ENCODE results near the gene NTN1. TPM values are rescaled to one million over a fixed set of nuclear protein-coding genes. Genes with fewer than 3 reads are reported as not detected.

The NTN1 gene
- total RNA-seq, 1 experiment from 2014 or later: 14.5 TPM

DNA sequence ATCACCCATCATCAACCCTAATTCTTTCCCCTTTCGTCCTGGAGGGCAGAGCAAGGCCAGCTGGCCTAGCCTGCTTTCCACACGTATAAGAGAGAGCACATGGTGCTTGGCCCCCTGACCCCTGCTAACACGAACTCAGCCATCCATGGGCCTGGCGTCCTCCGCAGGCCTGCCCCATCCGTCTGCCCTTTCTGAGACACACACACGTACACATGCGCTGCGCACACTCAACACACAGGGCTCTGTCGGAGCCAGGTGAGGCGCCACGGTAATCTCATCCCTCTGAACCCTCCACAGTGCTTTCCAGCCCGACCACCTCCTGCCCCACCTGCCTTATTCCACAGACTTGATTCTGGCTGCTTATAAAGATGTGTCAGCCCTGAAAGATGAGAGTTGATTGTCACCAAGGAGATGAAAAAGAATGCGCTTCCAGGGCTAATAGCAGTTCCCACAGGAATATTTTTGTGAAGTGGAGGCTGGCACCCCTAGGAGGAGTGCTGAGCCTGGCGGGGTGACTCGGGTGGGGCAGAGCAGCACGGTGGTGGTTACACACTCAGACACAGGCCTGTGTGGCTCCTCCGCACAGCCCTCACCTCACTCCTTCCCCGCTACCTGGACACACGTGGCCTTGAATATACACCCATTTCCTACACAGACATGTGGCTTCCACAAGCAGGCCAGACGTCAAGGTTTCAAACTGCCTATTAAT, 228.1 kb downstream of the NTN1 start:
- Histone ChIP-seq H3K4me1 (ENCODE audit: control insufficient read depth, insufficient read depth, low read length) (no peaks in the 10 kb centered on the region), H3K27ac (ENCODE audit: low read length) (no peak overlapping the region), H3K27me3 (ENCODE audit: control insufficient read depth, insufficient read depth, low read length) (no peaks in the 10 kb centered on the region), H3K4me3 (ENCODE audit: low read depth in 2 of 2, low read length in 2 of 2) (no peak overlapping the region), H3K9me3 (ENCODE audit: control insufficient read depth, insufficient read depth, low read depth, low read length) (no peaks in the 10 kb centered on the region), H3K36me3 (ENCODE audit: control insufficient read depth, insufficient read depth, low read length) (no peaks in the 10 kb centered on the region)
- in situ Hi-C loops (cut with HindIII; ENCODE audit: low pct_unique_long_range_greater_than_20kb, low sequenced_read_pairs): no loop called here
- ChIA-PET POLR2A (no interaction called here), CTCF (interaction anchor here (0.6 kb wide), 1 partner anchor 42 kb away, joined by 3 read pairs; no protein-coding TSS in a partner anchor)
- TF ChIP-seq SIN3A (IDR thresholded peaks at IDR 0.05; ENCODE audit: borderline replicate concordance, insufficient read depth, low read depth, low read length): no peak
- TF ChIP-seq, protein P1, sequence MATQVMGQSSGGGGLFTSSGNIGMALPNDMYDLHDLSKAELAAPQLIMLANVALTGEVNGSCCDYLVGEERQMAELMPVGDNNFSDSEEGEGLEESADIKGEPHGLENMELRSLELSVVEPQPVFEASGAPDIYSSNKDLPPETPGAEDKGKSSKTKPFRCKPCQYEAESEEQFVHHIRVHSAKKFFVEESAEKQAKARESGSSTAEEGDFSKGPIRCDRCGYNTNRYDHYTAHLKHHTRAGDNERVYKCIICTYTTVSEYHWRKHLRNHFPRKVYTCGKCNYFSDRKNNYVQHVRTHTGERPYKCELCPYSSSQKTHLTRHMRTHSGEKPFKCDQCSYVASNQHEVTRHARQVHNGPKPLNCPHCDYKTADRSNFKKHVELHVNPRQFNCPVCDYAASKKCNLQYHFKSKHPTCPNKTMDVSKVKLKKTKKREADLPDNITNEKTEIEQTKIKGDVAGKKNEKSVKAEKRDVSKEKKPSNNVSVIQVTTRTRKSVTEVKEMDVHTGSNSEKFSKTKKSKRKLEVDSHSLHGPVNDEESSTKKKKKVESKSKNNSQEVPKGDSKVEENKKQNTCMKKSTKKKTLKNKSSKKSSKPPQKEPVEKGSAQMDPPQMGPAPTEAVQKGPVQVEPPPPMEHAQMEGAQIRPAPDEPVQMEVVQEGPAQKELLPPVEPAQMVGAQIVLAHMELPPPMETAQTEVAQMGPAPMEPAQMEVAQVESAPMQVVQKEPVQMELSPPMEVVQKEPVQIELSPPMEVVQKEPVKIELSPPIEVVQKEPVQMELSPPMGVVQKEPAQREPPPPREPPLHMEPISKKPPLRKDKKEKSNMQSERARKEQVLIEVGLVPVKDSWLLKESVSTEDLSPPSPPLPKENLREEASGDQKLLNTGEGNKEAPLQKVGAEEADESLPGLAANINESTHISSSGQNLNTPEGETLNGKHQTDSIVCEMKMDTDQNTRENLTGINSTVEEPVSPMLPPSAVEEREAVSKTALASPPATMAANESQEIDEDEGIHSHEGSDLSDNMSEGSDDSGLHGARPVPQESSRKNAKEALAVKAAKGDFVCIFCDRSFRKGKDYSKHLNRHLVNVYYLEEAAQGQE (IDR thresholded peaks at IDR 0.05; ENCODE audit: insufficient read depth in 1 of 2, low read depth in 2 of 2, low read length in 1 of 2): no peak
- no peak for TF ChIP-seq TCF7L2 (IDR thresholded peaks at IDR 0.05; ENCODE audit: low read depth, low read length)
- TF ChIP-seq, protein P2, sequence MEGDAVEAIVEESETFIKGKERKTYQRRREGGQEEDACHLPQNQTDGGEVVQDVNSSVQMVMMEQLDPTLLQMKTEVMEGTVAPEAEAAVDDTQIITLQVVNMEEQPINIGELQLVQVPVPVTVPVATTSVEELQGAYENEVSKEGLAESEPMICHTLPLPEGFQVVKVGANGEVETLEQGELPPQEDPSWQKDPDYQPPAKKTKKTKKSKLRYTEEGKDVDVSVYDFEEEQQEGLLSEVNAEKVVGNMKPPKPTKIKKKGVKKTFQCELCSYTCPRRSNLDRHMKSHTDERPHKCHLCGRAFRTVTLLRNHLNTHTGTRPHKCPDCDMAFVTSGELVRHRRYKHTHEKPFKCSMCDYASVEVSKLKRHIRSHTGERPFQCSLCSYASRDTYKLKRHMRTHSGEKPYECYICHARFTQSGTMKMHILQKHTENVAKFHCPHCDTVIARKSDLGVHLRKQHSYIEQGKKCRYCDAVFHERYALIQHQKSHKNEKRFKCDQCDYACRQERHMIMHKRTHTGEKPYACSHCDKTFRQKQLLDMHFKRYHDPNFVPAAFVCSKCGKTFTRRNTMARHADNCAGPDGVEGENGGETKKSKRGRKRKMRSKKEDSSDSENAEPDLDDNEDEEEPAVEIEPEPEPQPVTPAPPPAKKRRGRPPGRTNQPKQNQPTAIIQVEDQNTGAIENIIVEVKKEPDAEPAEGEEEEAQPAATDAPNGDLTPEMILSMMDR (IDR thresholded peaks at IDR 0.05): no peak
- no peak for TF ChIP-seq POLR2AphosphoS5 (IDR thresholded peaks at IDR 0.05; ENCODE audit: low read depth, low read length)
- BruUV-seq (replicated peaks): no TSS peak
- DNase-seq (ENCODE audit: low read depth, low spot score): no peak
- intact Hi-C loops (cut with micrococcal nuclease; ENCODE audit: unreplicated experiment): no loop called here
- ATAC-seq: no peak

DNA sequence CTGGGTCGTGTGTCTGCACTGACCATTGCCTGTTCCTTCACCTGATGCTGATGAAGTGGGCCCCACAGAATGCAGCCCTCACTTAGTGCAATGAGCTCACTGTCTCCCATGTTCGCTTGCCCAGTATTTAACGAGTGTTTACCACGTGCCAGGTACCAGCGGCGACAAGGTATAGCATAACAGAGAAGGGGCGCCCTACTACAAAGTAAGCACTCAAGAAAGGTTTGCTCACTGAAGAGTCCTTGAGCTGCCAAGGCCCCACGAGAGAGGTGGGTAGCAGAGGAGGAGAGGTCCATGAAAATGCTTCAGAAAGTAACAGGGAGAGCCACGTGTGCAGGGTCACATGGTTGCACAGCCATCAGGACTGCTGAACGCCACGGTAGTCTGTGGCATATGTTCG, 230.0 kb downstream of the NTN1 start:
- Histone ChIP-seq H3K36me3 (ENCODE audit: control insufficient read depth, insufficient read depth, low read length) (no peaks in the 10 kb centered on the region), H3K27me3 (ENCODE audit: control insufficient read depth, insufficient read depth, low read length) (no peaks in the 10 kb centered on the region), H3K4me3 (ENCODE audit: low read depth in 2 of 2, low read length in 2 of 2) (no peak overlapping the region), H3K27ac (ENCODE audit: low read length) (no peak overlapping the region), H3K9me3 (ENCODE audit: control insufficient read depth, insufficient read depth, low read depth, low read length) (no peaks in the 10 kb centered on the region), H3K4me1 (ENCODE audit: control insufficient read depth, insufficient read depth, low read length) (peaks cover 3% of the 10 kb centered on the region)
- ChIA-PET POLR2A (no interaction called here), CTCF (no interaction called here)
- TF ChIP-seq TCF7L2 (IDR thresholded peaks at IDR 0.05; ENCODE audit: low read depth, low read length): no peak
- in situ Hi-C loops (cut with HindIII; ENCODE audit: low pct_unique_long_range_greater_than_20kb, low sequenced_read_pairs): no loop called here
- DNase-seq (ENCODE audit: low read depth, low spot score) (no peak), ATAC-seq (no peak)
- no TSS peak for BruUV-seq (replicated peaks)
- intact Hi-C loops (cut with micrococcal nuclease; ENCODE audit: unreplicated experiment): no loop called here

DNA sequence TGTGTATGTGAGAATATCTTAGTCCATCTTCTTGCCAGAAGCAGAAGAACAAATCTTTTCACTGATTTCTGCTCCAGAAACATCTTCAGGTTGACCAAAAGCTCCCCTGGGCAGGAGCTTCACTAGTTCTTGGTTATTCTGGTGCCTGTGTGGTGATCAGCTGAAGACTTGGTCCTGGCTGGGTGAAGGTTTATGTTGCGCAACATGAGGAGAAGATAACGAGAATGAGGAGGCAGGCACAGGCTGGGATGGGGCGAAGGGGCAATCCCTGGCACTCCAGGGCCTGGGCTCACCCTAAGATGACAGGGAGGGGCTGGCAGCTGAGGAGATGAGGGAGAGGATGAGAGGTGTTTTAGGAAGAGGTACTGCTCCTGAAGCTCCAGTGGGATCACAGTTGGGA, 232.0 kb downstream of the NTN1 start:
- peaks cover 16% of the 10 kb centered on the region for H3K4me1 ChIP-seq (ENCODE audit: control insufficient read depth, insufficient read depth, low read length)
- no peak overlapping the region for H3K27ac ChIP-seq (ENCODE audit: low read length)
- TF ChIP-seq, protein P1 (IDR thresholded peaks at IDR 0.05; ENCODE audit: insufficient read depth in 1 of 2, low read depth in 2 of 2, low read length in 1 of 2): no peak
- intact Hi-C loops (cut with micrococcal nuclease; ENCODE audit: unreplicated experiment): no loop called here
- ChIA-PET POLR2A (no interaction called here), CTCF (no interaction called here)
- no peak for ATAC-seq
- no peak overlapping the region for H3K4me3 ChIP-seq (ENCODE audit: low read depth in 2 of 2, low read length in 2 of 2)
- in situ Hi-C loops (cut with HindIII; ENCODE audit: low pct_unique_long_range_greater_than_20kb, low sequenced_read_pairs): no loop called here
- BruUV-seq (replicated peaks): no TSS peak
- no peaks in the 10 kb centered on the region for H3K27me3 ChIP-seq (ENCODE audit: control insufficient read depth, insufficient read depth, low read length)
- H3K36me3 ChIP-seq (ENCODE audit: control insufficient read depth, insufficient read depth, low read length): no peaks in the 10 kb centered on the region
- no peaks in the 10 kb centered on the region for H3K9me3 ChIP-seq (ENCODE audit: control insufficient read depth, insufficient read depth, low read depth, low read length)
- DNase-seq (ENCODE audit: low read depth, low spot score): no peak
